Activated CD4-positive, alpha-beta T cell treated with anti-CD3 and anti-CD28 coated beads, Interleukin-2, amount 50 U/mL, for 1 hour (primary cell): ENCODE measurements around the gene SMNDC1.
"Not testable (repeated sequence)": the region's sequence is repeated elsewhere in the genome, so short reads cannot be mapped to it uniquely, and the experiment has no call there.

Source experiments
- DNase-seq: peaks from one replicate; pipeline ENCODE4 v3.0.0-alpha.2; 2020

Gene SMNDC1

DNA sequence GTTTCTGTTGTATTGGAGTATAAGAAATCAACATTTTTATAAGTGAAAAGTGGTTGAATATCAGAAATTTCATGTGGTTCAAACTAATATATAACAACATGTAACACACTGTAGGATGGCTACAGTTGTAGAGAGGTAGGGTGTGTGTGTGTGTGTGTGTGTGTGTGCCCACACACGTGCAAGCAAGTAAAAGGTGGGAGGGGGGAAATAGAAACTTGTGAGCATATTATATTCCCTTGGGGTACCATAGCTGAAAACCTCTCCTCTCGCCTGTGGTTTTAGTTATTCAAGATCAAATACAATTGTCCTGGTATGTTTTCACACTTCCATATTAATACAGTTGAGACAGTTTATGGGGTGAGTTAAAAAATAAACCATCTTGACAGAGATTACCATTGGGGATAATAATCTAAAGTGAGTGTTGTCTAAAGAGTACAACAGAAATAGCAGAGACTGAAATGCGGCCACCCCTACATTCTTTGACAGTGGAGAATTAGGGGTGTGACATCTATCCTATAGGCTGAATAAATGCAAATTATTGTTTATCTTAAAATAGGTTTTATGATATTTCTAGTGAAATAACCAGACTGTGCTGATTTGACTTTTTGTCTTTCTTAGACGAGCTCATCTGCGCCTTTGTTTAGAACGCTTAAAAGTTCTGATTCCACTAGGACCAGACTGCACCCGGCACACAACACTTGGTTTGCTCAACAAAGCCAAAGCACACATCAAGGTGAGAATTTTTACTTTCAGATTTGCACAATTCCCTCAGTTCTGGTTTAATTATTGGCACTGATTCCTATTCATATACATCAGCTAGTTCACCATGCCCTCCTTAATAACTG, 25.9 kb downstream of the SMNDC1 start:
- no peak for DNase-seq

DNA sequence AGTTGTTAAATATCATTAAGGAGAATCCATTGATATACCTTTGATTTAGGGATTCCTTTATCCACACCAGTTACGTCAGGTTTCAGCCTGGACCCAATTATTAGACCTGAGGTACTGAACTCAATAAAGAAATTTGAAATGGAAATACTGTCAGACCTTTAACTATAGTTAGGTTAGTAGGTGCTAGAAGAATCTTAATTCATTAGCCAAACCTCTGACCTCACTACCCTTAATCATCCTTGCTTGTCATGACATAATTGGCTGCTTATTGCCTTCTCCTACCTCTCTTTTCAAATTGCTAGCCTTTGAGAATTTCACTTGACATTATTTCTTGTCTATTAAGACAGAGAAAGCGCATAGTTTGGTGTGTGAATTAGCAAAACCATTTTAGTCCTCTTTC, 27.1 kb downstream of the SMNDC1 start:
- no peak for DNase-seq

GRCh38 chr10:110276603-110277002, 28.1 kb downstream of the SMNDC1 start:
- no peak for DNase-seq

GRCh38 chr10:110275128-110275729, 29.5 kb downstream of the SMNDC1 start:
- DNase-seq, result no peak

GRCh38 chr10:110274647-110275046, 30.1 kb downstream of the SMNDC1 start:
- no peak for DNase-seq

DNA sequence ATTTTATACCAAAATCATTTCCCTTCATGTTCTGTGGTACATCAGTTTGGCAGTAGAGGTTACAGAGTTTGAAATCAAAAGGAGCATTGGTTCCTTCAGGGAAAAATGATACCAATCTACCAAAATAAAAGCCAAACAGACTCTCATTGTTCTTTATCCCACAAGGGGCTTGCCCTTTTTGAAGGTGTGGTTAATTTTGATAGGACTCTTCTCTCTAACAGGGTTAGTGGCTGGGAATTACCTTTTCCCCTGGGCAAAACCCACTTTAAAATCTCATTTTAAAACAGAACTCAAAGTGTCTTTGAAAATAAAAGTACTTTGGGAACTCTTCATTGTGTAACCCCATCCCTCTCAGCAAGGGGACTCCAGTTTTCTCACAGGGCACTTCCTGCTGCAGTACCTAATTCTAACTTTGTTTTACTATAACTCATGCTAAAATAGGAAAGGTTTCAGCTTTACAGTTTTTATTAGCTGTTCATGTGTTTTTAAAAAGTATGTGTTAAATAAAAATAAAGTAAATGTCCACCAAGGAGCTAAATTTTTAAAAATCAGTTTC, 30.6 kb downstream of the SMNDC1 start:
- DNase-seq, result no peak

DNA sequence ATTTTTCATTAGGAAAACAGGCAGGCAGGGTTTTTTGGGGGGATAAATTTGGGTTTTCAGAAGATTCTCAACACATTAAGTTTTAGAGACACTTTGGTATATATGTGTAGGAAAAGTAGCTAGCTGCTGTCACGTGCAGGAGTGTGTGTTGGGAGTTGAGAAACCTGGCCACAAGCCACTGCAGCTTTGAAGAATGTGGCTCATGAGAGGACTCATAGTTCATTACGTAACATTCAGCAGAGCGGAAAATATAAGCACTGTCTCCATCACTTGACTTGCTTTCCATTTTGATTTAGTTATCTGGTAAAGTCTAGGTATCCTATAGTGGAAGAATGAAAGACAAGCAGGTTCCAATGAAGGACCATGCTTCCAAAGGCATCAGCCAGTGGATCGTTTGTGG, 31.2 kb downstream of the SMNDC1 start:
- DNase-seq, result peak; percentile 43

DNA sequence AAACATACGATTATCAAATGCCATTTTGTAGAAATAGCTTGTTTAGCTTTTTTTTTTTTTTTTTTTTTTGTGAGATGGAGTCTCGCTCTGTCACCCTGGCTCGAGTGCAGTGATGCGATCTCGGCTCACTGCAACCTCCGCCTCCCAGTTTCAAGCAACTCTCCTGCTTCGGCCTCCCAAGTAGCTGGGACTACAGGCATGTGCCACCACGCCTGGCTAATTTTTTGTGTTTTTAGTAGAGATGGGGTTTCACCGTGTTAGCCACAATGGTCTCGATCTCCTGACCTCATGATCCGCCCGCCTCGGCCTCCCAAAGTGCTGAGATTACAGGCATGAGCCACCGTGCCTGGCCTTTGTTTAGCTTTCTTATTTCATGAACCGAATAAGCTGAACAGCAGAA, 31.7 kb downstream of the SMNDC1 start:
- not testable (repeated sequence) for DNase-seq

DNA sequence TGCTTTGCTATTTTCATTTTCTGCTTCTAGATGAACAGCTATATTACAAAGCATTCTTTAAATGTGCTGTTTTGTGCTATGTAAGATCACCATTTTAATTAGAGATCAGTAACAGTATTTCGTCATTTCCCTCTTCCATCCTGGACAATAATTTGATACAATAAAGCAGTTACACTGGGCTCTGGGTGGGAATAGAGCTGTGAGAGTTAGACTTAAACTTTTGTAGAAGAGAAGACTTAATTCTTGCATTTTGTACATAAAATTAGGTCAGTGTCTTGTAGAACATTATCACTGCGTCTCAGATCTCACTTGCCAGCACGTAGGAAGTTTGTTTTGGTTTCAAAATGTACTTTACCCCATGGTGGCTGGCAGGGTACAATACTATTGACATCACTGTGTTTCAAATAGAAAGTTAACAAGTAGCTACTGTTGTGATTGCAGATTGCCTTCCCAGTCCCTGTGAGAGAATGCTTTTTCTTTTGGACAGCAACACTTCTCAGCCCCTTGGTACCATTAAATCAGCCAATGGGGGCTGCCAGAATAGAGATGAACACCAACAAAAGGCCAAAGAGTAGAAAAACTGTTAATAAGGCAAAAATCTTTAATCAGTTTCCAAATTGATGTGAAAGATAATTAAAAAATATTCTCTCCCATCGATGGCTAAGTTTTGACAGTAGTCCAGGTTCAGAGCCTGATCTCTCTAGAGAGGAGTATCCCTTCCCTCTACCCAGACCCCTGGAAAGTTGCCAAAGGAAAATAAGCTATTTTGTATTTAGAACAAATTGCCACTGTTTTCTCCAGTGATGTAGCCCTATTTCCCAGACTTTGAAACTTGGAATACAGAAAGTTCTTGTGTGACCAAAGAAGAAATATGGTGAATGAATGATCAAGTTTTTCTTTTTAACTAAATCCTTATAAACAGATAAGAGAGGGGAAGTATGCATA, 35.1 kb downstream of the SMNDC1 start:
- no peak for DNase-seq

GRCh38 chr10:110268971-110269370, 35.7 kb downstream of the SMNDC1 start:
- DNase-seq, result no peak

DNA sequence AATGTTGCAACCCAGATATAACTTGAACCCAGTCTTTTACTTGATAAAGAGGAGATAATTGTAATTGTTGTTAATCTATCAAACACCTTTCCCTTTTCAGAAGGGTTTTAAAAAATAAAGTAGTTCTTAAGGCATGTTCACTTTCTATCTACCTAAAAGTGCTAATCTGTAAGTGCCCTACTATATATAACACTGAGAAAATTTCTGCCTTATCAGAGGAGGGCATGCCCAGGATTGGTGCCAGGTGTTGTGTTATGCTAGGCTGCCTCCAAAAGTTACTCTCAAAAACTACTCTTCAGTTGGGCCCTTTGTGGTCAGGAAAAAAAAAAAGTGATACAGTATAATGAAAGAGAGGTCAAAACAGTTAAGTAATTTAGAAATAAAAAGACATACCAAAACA, 36.3 kb downstream of the SMNDC1 start:
- DNase-seq, result no peak

DNA sequence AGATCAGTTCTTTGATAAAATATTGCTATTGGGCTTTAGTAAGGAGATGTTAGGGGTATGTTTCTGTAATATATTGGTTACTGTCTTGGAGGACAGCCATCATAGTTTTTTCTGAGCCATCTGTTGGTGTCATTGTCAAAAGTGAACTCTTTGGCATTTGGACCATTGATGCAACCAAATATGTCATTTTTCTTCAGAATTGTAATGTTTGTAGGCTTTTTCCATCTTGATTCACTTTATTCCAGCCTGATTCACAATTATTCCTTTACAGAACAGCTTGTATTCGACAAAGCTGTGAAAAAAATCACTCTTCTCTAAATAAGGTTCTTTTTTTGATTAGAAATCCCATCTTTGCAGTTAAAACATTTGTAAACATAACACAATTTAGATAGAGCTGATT, 37.4 kb downstream of the SMNDC1 start:
- DNase-seq, result no peak

DNA sequence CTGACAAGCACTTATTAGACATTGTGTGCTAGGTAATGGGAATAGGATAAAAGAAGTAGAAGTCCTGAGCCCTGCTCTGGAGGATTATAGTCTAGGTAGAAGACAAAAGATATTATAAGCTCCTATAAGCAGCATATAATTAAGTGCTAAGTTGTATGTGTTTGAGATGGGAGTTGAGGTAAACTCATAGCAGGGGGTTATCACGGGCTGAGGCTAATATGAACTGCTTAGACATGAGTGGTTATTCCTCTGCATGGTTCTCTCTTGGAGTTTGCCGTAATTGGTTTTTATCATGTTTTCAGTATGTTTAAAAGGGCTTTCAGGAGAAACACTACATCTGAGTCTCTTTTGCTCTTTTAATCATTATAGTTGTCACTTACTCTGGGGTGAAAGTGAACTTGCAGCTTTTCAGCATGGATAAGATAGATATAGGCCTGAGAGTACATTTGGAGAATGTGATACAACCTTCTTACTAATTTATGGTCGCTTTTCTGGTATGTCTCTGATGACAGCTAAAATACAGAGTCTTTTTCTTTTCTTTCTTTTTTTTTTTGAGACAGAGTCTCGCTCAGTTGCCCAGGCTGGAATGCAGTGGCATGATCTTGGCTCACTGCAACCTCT, 39.0 kb downstream of the SMNDC1 start:
- DNase-seq, result no peak

GRCh38 chr10:110263164-110263563, 41.6 kb downstream of the SMNDC1 start:
- no peak for DNase-seq

- DNase-seq, result no peak
These were observed 43.8 kb downstream of the SMNDC1 start for GRCh38 chr10:110260746-110261477.

DNA sequence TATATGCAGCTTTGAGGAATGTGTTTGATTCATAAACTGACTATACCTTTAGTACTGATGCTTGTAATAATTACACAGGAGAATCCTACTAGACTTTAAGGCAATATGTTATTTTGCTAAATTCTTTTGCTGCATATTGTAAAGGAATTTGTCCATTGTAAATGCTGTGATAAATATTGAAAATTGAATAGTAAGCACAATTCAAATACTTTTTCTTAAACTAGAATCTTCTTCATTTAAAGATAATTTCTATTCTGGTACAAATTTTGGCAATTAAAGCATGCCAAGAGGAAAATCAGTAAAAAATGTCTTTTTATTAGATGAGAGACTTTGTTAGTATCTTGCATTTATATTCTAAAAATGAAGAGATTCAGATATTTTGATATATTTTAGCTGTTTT, 45.4 kb downstream of the SMNDC1 start:
- DNase-seq, result no peak

- no peak for DNase-seq
These were observed 46.2 kb downstream of the SMNDC1 start for GRCh38 chr10:110258542-110258941.

DNA sequence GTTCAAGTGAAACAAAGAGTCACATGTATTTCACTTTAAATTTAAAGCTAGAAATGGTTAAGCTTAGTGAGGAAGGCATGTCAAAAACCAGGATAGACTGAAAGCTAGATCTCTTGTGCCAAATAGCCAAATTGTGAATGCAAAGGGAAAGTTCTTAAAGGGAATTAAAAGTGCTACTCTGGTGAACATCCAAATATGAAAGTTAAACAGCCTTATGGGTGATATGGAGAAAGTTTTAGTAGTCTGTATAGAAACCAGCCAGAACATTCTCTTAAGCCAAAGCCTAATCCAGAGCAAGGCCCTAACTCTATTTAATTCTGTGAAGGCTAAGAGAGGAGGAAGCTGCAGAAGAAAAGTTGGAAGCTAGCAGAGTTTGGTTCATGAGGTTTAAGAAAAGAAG, 50.3 kb downstream of the SMNDC1 start:
- no peak for DNase-seq

GRCh38 chr10:110252151-110252550, 52.6 kb downstream of the SMNDC1 start:
- DNase-seq, result no peak

DNA sequence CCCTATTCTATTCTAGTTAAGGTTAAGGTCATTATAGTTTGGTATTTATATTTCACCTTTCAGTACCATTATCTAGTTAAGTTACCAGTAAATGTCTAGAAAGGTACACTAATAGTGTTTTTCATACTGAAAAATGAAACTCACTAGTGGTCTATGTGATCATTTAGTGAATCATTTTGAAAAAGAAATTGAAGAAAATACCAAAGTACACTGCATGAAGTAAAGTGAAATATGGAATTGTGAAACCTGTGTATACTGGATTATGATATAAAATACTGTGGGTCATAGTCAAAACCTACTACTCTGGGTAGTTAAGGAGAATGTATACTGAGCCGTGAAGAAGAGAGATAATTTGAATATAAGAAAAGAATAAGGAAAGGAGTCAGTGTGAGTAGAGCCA, 53.3 kb downstream of the SMNDC1 start:
- not testable (repeated sequence) for DNase-seq

DNA sequence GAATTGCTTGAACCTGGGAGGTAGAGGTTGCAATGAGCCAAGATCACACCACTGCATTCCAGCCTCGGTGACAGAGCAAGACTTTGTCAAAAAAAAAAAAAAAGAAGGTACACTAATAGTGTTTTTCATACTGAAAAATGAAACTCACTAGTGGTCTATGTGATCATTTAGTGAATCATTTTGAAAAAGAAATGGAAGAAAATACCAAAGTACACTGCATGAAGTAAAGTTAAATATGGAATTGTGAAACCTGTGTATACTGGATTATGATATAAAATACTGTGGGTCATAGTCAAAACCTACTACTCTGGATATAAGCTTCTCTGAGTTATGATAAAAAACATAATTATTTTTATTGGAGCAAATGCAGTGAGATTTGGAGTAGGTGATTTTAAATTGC, 55.2 kb downstream of the SMNDC1 start:
- DNase-seq, result not testable (repeated sequence)

- DNase-seq, result not testable (repeated sequence)
These were observed 56.9 kb downstream of the SMNDC1 start for GRCh38 chr10:110247833-110248232.
